HG02981 (cell line): ENCODE data around the gene ANKRD62.

Source experiments
- ATAC-seq: cut with Tn5 transposase; IDR thresholded peaks from one replicate; pipeline ENCODE4 v1.9.1; 2021; ENCODE audit warnings: mild to moderate bottlenecking, moderate library complexity; ENCODE audit not compliant: unreplicated experiment

ANKRD62 gene

GRCh38 chr18:12093520-12094257 is at the start of gene ANKRD62:
Gene ANKRD62 (plus strand): TSS chr18:12093843. CDS start chr18:12094018, 175 bp downstream.
- ATAC-seq: no peak

GRCh38 chr18:12044591-12044990 is 49.1 kb upstream of the ANKRD62 start:
- ATAC-seq: no peak

- no peak for ATAC-seq
Observed at GRCh38 chr18:12046046-12046750, 47.4 kb upstream of the ANKRD62 start.

DNA sequence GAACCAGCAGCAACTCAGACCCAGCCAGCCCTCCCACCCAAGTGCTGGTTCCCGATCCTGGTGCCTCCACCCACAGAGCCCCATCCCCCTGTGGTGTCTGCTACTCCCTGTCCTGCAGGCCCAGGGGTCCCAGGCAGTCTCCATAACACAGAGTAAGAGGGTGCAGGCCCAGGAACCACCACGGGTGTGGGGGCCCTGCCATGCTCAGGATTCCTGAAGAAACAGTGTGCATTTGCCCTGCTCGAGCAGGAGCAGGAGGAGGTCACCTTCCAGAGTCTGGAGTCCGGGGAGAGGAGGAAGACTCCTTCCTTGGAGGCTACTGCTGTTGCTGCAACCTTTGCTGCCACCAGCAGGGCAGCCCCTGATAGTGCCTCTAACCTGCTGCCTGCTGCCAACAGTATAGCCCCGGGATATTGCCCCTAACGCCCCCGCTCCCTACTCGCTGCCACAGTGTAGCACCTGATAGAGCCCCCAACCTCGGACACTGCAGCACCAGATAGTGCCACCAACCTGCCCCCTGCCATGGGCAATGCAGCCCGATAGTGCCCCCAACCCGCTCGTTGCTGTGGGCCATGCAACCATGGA is 46.8 kb upstream of the ANKRD62 start:
- ATAC-seq: no peak

GRCh38 chr18:12048010-12048826 is 45.4 kb upstream of the ANKRD62 start:
- ATAC-seq: no peak

DNA sequence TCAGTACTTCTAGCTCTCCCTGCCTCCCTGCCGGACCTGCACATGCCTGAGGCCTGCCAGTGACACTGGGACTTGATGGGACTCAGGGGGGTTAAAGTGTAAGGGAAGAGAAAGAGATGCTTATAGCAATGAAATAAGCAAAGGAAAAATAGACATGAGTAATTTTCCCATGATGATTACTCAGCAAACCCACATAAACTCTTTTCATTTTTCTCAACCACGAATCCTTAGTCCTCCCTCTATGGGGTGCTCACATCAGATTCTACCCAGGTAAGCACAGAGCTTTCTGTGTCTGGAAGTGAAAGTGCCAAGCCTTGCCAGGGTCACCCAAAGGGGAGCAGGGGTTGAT is 44.8 kb upstream of the ANKRD62 start:
- no peak for ATAC-seq

GRCh38 chr18:12049978-12050811 is 43.4 kb upstream of the ANKRD62 start:
- peak; percentile 86 for ATAC-seq

DNA sequence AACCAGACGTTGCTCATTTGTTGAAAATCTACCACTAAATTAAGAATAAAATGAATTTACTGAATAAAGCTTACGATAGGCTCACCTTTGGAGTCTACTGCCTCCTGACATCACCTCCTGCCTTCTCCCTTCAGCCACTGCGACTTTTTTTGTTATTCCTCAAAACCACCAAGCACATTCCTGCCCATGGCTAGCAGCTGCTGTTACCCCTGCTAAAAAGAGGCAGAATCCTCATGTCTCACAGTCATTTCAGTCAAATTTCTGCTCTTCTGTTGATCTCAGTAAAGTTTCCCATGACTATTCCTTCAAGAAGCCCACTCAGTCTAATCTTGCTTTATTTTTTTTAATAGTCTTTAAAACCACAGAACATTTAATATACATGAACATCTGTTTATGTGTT is 40.8 kb upstream of the ANKRD62 start:
- no peak for ATAC-seq

DNA sequence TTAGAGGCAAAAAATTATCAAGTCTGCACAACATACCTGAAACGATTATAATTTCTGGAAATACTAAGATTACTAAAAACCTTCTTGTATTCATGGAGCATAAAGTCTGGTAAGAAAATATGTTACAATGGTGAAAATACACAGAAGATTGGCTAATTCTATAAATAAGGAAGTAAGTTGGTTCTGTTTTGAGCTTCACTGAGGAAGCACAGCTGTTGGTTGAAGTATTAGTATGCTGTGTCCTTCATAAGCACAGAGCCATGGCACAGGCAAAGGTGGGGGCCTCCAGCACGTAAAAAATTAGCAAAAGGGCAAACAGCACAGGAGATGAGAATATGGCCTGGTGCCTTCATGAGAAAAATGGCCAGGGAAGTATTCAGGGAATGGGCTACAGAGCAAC is 40.4 kb upstream of the ANKRD62 start:
- ATAC-seq: no peak

DNA sequence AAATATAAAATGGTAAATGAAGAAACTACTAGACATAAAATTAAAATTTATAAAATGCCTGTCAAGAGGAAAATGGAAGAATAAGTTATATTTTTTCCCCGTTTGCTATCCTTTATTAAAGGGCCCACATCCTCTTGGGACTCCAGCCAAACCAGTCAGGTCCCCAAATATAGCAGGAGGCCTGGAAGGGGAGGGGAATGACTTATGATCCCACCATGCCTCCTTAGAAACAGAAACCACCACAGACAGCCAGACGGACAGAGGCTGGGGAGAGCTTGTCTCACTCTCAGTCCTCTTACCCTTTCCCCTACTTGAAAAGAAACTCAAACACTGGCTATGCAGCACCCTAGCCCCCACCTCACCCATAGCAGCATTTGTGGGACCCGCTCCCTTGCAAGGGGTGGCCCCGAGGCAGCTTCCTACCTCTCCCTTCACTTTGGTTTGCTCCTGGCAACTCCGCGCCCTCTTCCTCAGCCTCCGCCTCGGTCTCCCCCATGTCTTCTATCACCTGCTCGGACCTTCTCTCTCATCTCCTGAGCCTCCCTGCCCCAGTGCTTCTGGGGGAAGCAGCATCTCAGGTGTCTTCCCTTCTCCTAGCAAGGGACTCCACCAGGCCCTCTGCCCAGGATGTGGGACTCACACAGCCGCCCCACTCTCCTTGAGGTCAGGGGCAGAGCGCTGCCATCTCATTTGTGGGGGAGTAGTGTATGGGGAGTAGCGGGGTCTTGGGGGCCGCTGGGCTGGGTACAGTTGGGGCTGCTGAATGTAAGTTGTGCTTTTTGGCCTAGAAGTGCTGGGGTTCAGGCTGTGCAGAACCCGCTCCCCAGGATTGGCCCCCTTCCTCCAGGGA is 37.4 kb upstream of the ANKRD62 start:
- no peak for ATAC-seq

- no peak for ATAC-seq
Observed at GRCh38 chr18:12056884-12057402, 36.7 kb upstream of the ANKRD62 start.

- no peak for ATAC-seq
Observed at GRCh38 chr18:12057419-12058039, 36.1 kb upstream of the ANKRD62 start.

DNA sequence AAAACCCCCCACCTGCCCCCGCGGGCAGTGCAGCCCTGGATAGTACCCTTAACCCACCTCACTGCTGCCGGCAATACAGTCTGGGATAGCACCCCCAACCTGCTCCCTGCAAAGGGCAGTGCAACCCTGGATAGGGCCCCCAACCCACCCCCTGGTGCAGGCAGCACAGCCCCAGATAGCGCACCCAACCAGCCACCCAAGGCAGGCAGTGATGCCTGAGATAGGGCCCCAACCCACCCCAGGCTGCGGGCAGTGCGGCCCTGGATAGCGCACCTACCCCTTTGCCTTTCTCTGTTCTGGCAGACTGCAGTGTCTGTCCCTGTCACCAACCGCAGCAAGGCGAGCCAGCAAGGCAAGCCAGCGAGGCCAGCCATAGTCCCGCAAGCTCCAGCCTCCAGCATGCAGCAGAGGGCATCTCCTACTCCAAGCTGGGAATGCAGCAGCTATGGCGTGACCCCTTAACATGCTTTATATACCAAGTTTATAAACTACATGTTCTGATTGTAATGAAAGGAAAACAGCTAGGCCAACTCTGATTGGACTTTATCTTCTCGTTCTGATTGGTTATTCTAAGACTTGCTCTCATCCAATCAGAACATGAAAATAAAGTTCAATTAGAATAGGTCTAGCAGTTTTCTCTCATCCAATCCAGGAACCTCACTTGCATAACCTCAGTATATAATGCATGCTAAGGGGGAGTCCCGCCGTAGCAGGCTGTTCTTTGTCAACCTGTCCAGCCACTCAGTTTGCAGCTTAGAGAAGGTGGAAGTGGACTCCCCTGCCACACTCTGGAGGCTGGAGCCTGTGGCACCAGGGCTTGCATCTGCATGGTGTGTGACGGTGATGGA is 34.1 kb upstream of the ANKRD62 start:
- ATAC-seq: no peak

GRCh38 chr18:12060182-12060870 is 33.3 kb upstream of the ANKRD62 start:
- ATAC-seq: no peak

DNA sequence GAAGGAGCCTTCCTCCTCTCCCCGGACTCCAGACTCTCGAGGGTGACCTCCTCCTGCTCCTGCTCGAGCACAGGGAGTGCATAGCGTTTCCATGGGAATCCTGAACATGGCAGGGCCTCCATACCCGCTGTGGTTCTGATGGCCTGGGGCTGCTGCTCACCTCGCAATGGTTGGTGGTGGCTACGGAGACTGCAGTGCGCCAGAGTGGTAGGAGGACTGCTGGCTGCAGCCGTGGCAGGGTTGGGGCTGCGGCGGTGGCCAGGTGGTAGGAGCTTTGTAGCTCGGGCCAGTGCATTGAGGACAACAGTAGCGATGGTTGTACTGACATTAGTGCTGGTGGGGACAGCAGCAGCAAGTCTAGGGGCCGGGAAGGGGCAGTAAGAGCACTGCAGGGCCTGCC is 32.0 kb upstream of the ANKRD62 start:
- no peak for ATAC-seq

DNA sequence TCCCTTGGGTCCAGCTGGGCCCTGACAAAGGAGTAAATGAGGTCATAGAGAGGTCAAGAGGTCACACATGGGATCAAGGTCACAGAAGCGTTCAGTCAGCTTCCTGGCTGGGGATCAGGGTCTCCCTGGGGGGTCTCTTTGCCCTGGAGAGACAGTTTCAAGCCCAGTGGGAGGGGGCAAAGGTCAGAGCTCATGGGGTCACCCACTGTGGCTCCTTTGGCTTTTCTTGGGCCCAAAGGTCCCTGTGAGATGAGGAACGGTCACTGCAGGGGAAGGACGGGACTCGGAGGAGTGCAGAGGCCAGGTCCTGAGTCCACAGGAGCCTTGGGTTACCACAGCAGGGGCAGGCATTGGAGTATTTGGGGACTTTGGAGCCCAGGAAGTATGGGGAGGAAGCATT is 30.7 kb upstream of the ANKRD62 start:
- ATAC-seq: no peak

- ATAC-seq: no peak
Observed at GRCh38 chr18:12064086-12064763, 29.4 kb upstream of the ANKRD62 start.
